Osteocyte (in vitro differentiated cells): ENCODE measurements around the gene DNTTIP2. TPM values are rescaled to one million over a fixed set of nuclear protein-coding genes. Genes with fewer than 3 reads are reported as not detected.
"Not testable (repeated sequence)": the region's sequence is repeated elsewhere in the genome, so short reads cannot be mapped to it uniquely, and the experiment has no call there.

Experiments used
- DNase-seq: peaks from one replicate; pipeline ENCODE4 v3.0.0; 2021; ENCODE audit warnings: mixed read lengths; ENCODE audit not compliant: unreplicated experiment; ENCODE audit errors: extremely low spot score
- H3K27ac Mint-ChIP-seq: one replicate; pipeline ENCODE4 v1.8.0; 2021; ENCODE audit warnings: mild to moderate bottlenecking, mixed read lengths; ENCODE audit not compliant: unreplicated experiment
- H3K27me3 Mint-ChIP-seq: one replicate; pipeline ENCODE4 v1.8.0; 2021; ENCODE audit warnings: mixed read lengths; ENCODE audit not compliant: unreplicated experiment
- H3K36me3 Mint-ChIP-seq: one replicate; pipeline ENCODE4 v1.8.0; 2021; ENCODE audit warnings: mixed read lengths; ENCODE audit not compliant: unreplicated experiment
- H3K4me1 Mint-ChIP-seq: one replicate; pipeline ENCODE4 v1.8.0; 2021; ENCODE audit warnings: mixed read lengths; ENCODE audit not compliant: unreplicated experiment
- H3K4me3 Mint-ChIP-seq: one replicate; pipeline ENCODE4 v1.8.0; 2021; ENCODE audit warnings: mild to moderate bottlenecking, moderate library complexity, mixed read lengths; ENCODE audit not compliant: unreplicated experiment
- H3K9me3 Mint-ChIP-seq: one replicate; pipeline ENCODE4 v1.8.0; 2021; ENCODE audit warnings: mixed read lengths; ENCODE audit not compliant: unreplicated experiment
- CTCF ChIP-seq: fragments of 200-600 bp; sonication (generic); IDR thresholded peaks from 2 replicates; pipeline ENCODE4 v1.5.0; 2021; ENCODE audit warnings: antibody characterized with exemption, mild to moderate bottlenecking, moderate library complexity
- long read RNA-seq: library from polyadenylated mRNA; unstranded; transcript quantifications from one replicate; pipeline ENCODE4 v2.0.0, GENCODE V29; 2021
- total RNA-seq: library from RNA; stranded (reverse); gene quantifications from 2 replicates; pipeline ENCODE4 v1.2.1, GENCODE V29; 2021

DNTTIP2 gene
- total RNA-seq: 48.0 and 49.4 TPM in 2 replicates
- long read RNA-seq, full-length matches to known transcripts: 105 of 491 reads
- long read RNA-seq, partial matches to known transcripts: 377 of 491 reads
- long read RNA-seq, other reads (novel, unspliced or antisense): 9 of 491 reads

- Mint-ChIP-seq H3K27me3 (no peaks in the 10 kb centered on the region), H3K36me3 (peaks cover 23% of the 10 kb centered on the region), H3K27ac (peak within 1 kb of the TSS; percentile 99), H3K9me3 (no peaks in the 10 kb centered on the region), H3K4me3 (peak within 1 kb of the TSS; percentile 86), H3K4me1 (peaks cover 28% of the 10 kb centered on the region)
- TF ChIP-seq CTCF: no peak
- DNase-seq: peak; percentile 95
Observed at GRCh38 chr1:93878889-93879586, at the start of gene DNTTIP2. Gene DNTTIP2 (minus strand): TSS chr1:93879206. CDS start chr1:93879148, 58 bp downstream.

GRCh38 chr1:93925206-93925605, 46.2 kb upstream of the DNTTIP2 start:
- no peak overlapping the region for H3K27ac Mint-ChIP-seq
- H3K4me3 Mint-ChIP-seq: no peak overlapping the region
- H3K27me3 Mint-ChIP-seq: peaks cover 9% of the 10 kb centered on the region
- H3K9me3 Mint-ChIP-seq: peaks cover 10% of the 10 kb centered on the region
- TF ChIP-seq CTCF: no peak
- no peaks in the 10 kb centered on the region for H3K4me1 Mint-ChIP-seq
- H3K36me3 Mint-ChIP-seq: no peaks in the 10 kb centered on the region
- DNase-seq: no peak

GRCh38 chr1:93919780-93920179, 40.8 kb upstream of the DNTTIP2 start:
- no peak for TF ChIP-seq CTCF
- no peaks in the 10 kb centered on the region for H3K9me3 Mint-ChIP-seq
- H3K27me3 Mint-ChIP-seq: peaks cover 9% of the 10 kb centered on the region
- no peaks in the 10 kb centered on the region for H3K36me3 Mint-ChIP-seq
- H3K27ac Mint-ChIP-seq: no peak overlapping the region
- no peaks in the 10 kb centered on the region for H3K4me1 Mint-ChIP-seq
- no peak overlapping the region for H3K4me3 Mint-ChIP-seq
- no peak for DNase-seq

GRCh38 chr1:93917302-93917701, 38.3 kb upstream of the DNTTIP2 start:
- Mint-ChIP-seq H3K4me3 (no peak overlapping the region), H3K27ac (no peak overlapping the region), H3K36me3 (no peaks in the 10 kb centered on the region), H3K9me3 (no peaks in the 10 kb centered on the region), H3K27me3 (peaks cover 25% of the 10 kb centered on the region), H3K4me1 (no peaks in the 10 kb centered on the region)
- no peak for TF ChIP-seq CTCF
- no peak for DNase-seq

- H3K9me3 Mint-ChIP-seq, DNase-seq, H3K36me3 Mint-ChIP-seq, H3K27ac Mint-ChIP-seq, H3K4me3 Mint-ChIP-seq: not testable (repeated sequence)
- H3K4me1 Mint-ChIP-seq: peaks cover 23% of the 10 kb centered on the region
- H3K27me3 Mint-ChIP-seq: peaks cover 27% of the 10 kb centered on the region
Observed at GRCh38 chr1:93910880-93911279, 31.9 kb upstream of the DNTTIP2 start.
